Thyroid gland (tissue), 4 donors: Measurements from ENCODE around the gene CLN6.

Experiments used
- POLR2A ChIP-seq, 2 donors: fragments of 450-650 bp; IDR thresholded peaks; one replicate each; pipeline ENCODE4 v1.6.1; 2017; ENCODE audit warnings: antibody characterized with exemption in 2 of 2, mild to moderate bottlenecking in 2 of 2, moderate library complexity in 1 of 2
- TF ChIP-seq, protein P1 (sequence below), 6 experiments: fragments of 200-600 bp in 3 of 6; fragments of 450-650 bp in 3 of 6; sonication (generic) in 3 of 6; IDR thresholded peaks; one replicate each; pipeline ENCODE4 v1.5.1; 2016 to 2019; ENCODE audit warnings: antibody characterized with exemption in 6 of 6, mild to moderate bottlenecking in 2 of 6, inconsistent platforms in 1 of 6, moderate library complexity in 1 of 6

DNA sequence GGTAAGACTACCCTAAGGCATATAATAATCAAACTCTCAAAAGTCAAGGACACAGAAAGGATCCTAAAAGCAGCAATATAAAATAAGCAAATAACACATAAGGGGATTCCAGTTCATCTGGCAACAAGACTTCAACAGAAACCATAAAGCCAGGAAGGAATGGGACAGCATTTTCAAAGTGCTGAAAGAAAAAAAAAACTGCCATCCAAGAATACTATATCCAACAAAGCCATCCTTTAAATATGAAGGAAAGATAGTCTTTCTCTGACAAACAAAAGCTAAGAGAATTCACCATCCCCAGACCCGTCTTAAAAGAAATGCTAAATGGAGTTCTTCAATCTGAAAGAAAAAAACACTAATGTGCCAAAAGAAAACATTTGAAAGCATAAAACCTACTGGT is 14.7 kb upstream of the CLN6 start:
- TF ChIP-seq POLR2A (IDR thresholded peaks at IDR 0.05): no peak
- TF ChIP-seq, protein P1, sequence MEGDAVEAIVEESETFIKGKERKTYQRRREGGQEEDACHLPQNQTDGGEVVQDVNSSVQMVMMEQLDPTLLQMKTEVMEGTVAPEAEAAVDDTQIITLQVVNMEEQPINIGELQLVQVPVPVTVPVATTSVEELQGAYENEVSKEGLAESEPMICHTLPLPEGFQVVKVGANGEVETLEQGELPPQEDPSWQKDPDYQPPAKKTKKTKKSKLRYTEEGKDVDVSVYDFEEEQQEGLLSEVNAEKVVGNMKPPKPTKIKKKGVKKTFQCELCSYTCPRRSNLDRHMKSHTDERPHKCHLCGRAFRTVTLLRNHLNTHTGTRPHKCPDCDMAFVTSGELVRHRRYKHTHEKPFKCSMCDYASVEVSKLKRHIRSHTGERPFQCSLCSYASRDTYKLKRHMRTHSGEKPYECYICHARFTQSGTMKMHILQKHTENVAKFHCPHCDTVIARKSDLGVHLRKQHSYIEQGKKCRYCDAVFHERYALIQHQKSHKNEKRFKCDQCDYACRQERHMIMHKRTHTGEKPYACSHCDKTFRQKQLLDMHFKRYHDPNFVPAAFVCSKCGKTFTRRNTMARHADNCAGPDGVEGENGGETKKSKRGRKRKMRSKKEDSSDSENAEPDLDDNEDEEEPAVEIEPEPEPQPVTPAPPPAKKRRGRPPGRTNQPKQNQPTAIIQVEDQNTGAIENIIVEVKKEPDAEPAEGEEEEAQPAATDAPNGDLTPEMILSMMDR (IDR thresholded peaks at IDR 0.05): no peak
